GM21423 (cell line): ENCODE measurements around the gene KRTAP10-5.

ENCODE experiments used
- ATAC-seq: cut with Tn5 transposase; IDR thresholded peaks from one replicate; pipeline ENCODE4 v1.9.1; 2021; ENCODE audit warnings: mild to moderate bottlenecking, moderate library complexity; ENCODE audit not compliant: unreplicated experiment

Gene KRTAP10-5

GRCh38 chr21:44530903-44531605 lies 49.4 kb downstream of the KRTAP10-5 start:
- no peak for ATAC-seq

- ATAC-seq: no peak
Observed at GRCh38 chr21:44530221-44530902, 50.0 kb downstream of the KRTAP10-5 start.

- no peak for ATAC-seq
Observed at GRCh38 chr21:44529503-44530125, 50.8 kb downstream of the KRTAP10-5 start.
